ENCODE results near the gene KSR1.
"Not testable (repeated sequence)": the region's sequence is repeated elsewhere in the genome, so short reads cannot be mapped to it uniquely, and the experiment has no call there.

Gene KSR1

GRCh38 chr17:27496437-27496943, 40.2 kb downstream of the KSR1 start:
- TF ChIP-seq Cebpa-rat (IDR thresholded peaks at IDR 0.05): no peak
- no peak overlapping the region for H3K9ac ChIP-seq
- H3K4me1 ChIP-seq: peaks cover 10 to 31% (median 19%) of the 10 kb centered on the region in 10 experiments; a peak in 17 of 20 replicates
- H3K36me3 ChIP-seq: peaks cover 0 to 19% (median 6%) of the 10 kb centered on the region in 11 experiments; a peak in 11 of 22 replicates
- H4K20me1 ChIP-seq: peaks cover 0 to 52% (median 0%) of the 10 kb centered on the region in 11 experiments; a peak in 7 of 22 replicates
- no peaks in the 10 kb centered on the region for H3K27me3 ChIP-seq
- no peak overlapping the region for H3K27ac ChIP-seq
- H3K4me2 ChIP-seq: peak overlapping the region in 1 of 11 experiments; percentile 37; a peak in 1 of 22 replicates
- no peak overlapping the region for H3K4me3 ChIP-seq
- peaks cover 15 to 22% (median 19%) of the 10 kb centered on the region in 11 experiments for H3K9me3 ChIP-seq (replicated peaks in 1 of 11)

- Histone ChIP-seq H3K9ac (no peak overlapping the region), H3K27me3 (no peaks in the 10 kb centered on the region), H3K4me3 (no peak overlapping the region), H3K36me3 (peaks cover 0 to 24% (median 7%) of the 10 kb centered on the region in 11 experiments; a peak in 12 of 22 replicates), H3K9me3 (replicated peaks in 1 of 11) (peaks cover 20 to 27% (median 24%) of the 10 kb centered on the region in 11 experiments), H3K4me1 (peaks cover 10 to 27% (median 16%) of the 10 kb centered on the region in 10 experiments; a peak in 17 of 20 replicates), H4K20me1 (peaks cover 0 to 47% (median 0%) of the 10 kb centered on the region in 11 experiments; a peak in 7 of 22 replicates), H3K27ac (no peak overlapping the region), H3K4me2 (no peak overlapping the region)
- no peak for TF ChIP-seq Cebpa-rat (IDR thresholded peaks at IDR 0.05)
Observed at GRCh38 chr17:27496971-27497370, 40.7 kb downstream of the KSR1 start.

GRCh38 chr17:27497696-27498095, 41.4 kb downstream of the KSR1 start:
- H3K9me3 ChIP-seq (replicated peaks in 1 of 11): peaks cover 27 to 34% (median 31%) of the 10 kb centered on the region in 11 experiments
- peaks cover 0 to 40% (median 0%) of the 10 kb centered on the region in 11 experiments; a peak in 7 of 22 replicates for H4K20me1 ChIP-seq
- no peak overlapping the region for H3K4me2 ChIP-seq
- peaks cover 0 to 30% (median 10%) of the 10 kb centered on the region in 11 experiments; a peak in 12 of 22 replicates for H3K36me3 ChIP-seq
- H3K4me1 ChIP-seq: peaks cover 10 to 23% (median 16%) of the 10 kb centered on the region in 10 experiments; a peak in 17 of 20 replicates
- H3K9ac ChIP-seq: no peak overlapping the region
- no peak overlapping the region for H3K27ac ChIP-seq
- H3K27me3 ChIP-seq: no peaks in the 10 kb centered on the region
- no peak overlapping the region for H3K4me3 ChIP-seq
- TF ChIP-seq Cebpa-rat (IDR thresholded peaks at IDR 0.05): no peak

GRCh38 chr17:27498615-27499309, 42.5 kb downstream of the KSR1 start:
- Histone ChIP-seq H3K4me2 (no peak overlapping the region), H4K20me1 (peaks cover 0 to 30% (median 0%) of the 10 kb centered on the region in 11 experiments; a peak in 8 of 22 replicates)
- no peak for TF ChIP-seq Cebpa-rat (IDR thresholded peaks at IDR 0.05)

GRCh38 chr17:27499451-27500265, 43.4 kb downstream of the KSR1 start:
- H3K27ac ChIP-seq: no peak overlapping the region

More at GRCh38 chr17:27498615-27499309, 42.5 kb downstream of the KSR1 start:
- peaks cover 29 to 36% (median 32%) of the 10 kb centered on the region in 11 experiments for H3K9me3 ChIP-seq (replicated peaks in 1 of 11)
- no peak overlapping the region for H3K9ac ChIP-seq
- peaks cover 0 to 30% (median 12%) of the 10 kb centered on the region in 11 experiments; a peak in 12 of 22 replicates for H3K36me3 ChIP-seq
- no peaks in the 10 kb centered on the region for H3K27me3 ChIP-seq
- no peak overlapping the region for H3K4me3 ChIP-seq
- peaks cover 10 to 23% (median 15%) of the 10 kb centered on the region in 10 experiments; a peak in 17 of 20 replicates for H3K4me1 ChIP-seq
- no peak overlapping the region for H3K27ac ChIP-seq

GRCh38 chr17:27501338-27501737, 45.1 kb downstream of the KSR1 start:
- not testable (repeated sequence) for H3K27ac ChIP-seq, H3K4me2 ChIP-seq, H3K4me3 ChIP-seq, H3K9ac ChIP-seq, H3K27me3 ChIP-seq
- peaks cover 0 to 31% (median 24%) of the 10 kb centered on the region in 10 experiments; a peak in 15 of 20 replicates for H3K4me1 ChIP-seq
- peaks cover 0 to 32% (median 9%) of the 10 kb centered on the region in 11 experiments; a peak in 9 of 22 replicates for H4K20me1 ChIP-seq
- peaks cover 0 to 30% (median 12%) of the 10 kb centered on the region in 11 experiments; a peak in 12 of 22 replicates for H3K36me3 ChIP-seq
- peaks cover 29 to 36% (median 32%) of the 10 kb centered on the region in 11 experiments for H3K9me3 ChIP-seq (replicated peaks in 1 of 11)

More at GRCh38 chr17:27499451-27500265, 43.4 kb downstream of the KSR1 start:
- peaks cover 0 to 30% (median 12%) of the 10 kb centered on the region in 11 experiments; a peak in 12 of 22 replicates for H3K36me3 ChIP-seq
- H3K27me3 ChIP-seq: no peaks in the 10 kb centered on the region
- peaks cover 0 to 36% (median 7%) of the 10 kb centered on the region in 11 experiments; a peak in 9 of 22 replicates for H4K20me1 ChIP-seq
- H3K4me1 ChIP-seq: peaks cover 6 to 31% (median 19%) of the 10 kb centered on the region in 10 experiments
- no peak overlapping the region for H3K4me2 ChIP-seq
- no peak for TF ChIP-seq Cebpa-rat (IDR thresholded peaks at IDR 0.05)
- no peak overlapping the region for H3K9ac ChIP-seq
- no peak overlapping the region for H3K4me3 ChIP-seq
- H3K9me3 ChIP-seq (replicated peaks in 1 of 11): peaks cover 29 to 36% (median 32%) of the 10 kb centered on the region in 11 experiments

GRCh38 chr17:27502526-27503324, 46.5 kb downstream of the KSR1 start:
- Histone ChIP-seq H3K27ac (no peak overlapping the region), H3K9ac (no peak overlapping the region), H3K4me2 (no peak overlapping the region)

GRCh38 chr17:27503611-27504010, 47.4 kb downstream of the KSR1 start:
- Histone ChIP-seq H3K9ac (no peak overlapping the region), H3K9me3 (replicated peaks in 1 of 11) (peaks cover 29 to 36% (median 32%) of the 10 kb centered on the region in 11 experiments), H3K36me3 (peaks cover 0 to 30% (median 12%) of the 10 kb centered on the region in 11 experiments; a peak in 12 of 22 replicates), H4K20me1 (peaks cover 0 to 29% (median 9%) of the 10 kb centered on the region in 11 experiments; a peak in 10 of 22 replicates), H3K4me3 (no peak overlapping the region), H3K4me1 (peaks cover 3 to 46% (median 34%) of the 10 kb centered on the region in 10 experiments; a peak in 16 of 20 replicates), H3K4me2 (peak overlapping the region in 1 of 11 experiments; percentile 72; a peak in 1 of 22 replicates), H3K27me3 (no peaks in the 10 kb centered on the region), H3K27ac (no peak overlapping the region)
- TF ChIP-seq Cebpa-rat (IDR thresholded peaks at IDR 0.05): no peak

More at GRCh38 chr17:27502526-27503324, 46.5 kb downstream of the KSR1 start:
- Histone ChIP-seq H4K20me1 (peaks cover 0 to 24% (median 9%) of the 10 kb centered on the region in 11 experiments; a peak in 10 of 22 replicates), H3K27me3 (no peaks in the 10 kb centered on the region), H3K4me1 (peaks cover 3 to 43% (median 34%) of the 10 kb centered on the region in 10 experiments; a peak in 16 of 20 replicates), H3K4me3 (no peak overlapping the region), H3K9me3 (replicated peaks in 1 of 11) (peaks cover 29 to 36% (median 32%) of the 10 kb centered on the region in 11 experiments), H3K36me3 (peaks cover 0 to 30% (median 12%) of the 10 kb centered on the region in 11 experiments; a peak in 12 of 22 replicates)
- TF ChIP-seq Cebpa-rat (IDR thresholded peaks at IDR 0.05): no peak
